SU-DHL-6 (cell line): ENCODE data around the gene PPT2.

Source experiments
- CTCF ChIP-seq: fragments of 200-600 bp; sonication (generic); IDR thresholded peaks from one replicate; pipeline ENCODE4 v1.5.1; 2017; ENCODE audit warnings: antibody characterized with exemption, mild to moderate bottlenecking, low read length, moderate library complexity; ENCODE audit not compliant: insufficient read depth, poor library complexity, severe bottlenecking
- EZH2phosphoT487 ChIP-seq: fragments of 200-600 bp; sonication (generic), shearing (Covaris generic); conservative IDR thresholded peaks from 2 replicates; pipeline ENCODE4 v1.6.1; 2018; ENCODE audit warnings: mild to moderate bottlenecking, antibody characterized with exemption, low read length, moderate library complexity, mixed read lengths

DNA sequence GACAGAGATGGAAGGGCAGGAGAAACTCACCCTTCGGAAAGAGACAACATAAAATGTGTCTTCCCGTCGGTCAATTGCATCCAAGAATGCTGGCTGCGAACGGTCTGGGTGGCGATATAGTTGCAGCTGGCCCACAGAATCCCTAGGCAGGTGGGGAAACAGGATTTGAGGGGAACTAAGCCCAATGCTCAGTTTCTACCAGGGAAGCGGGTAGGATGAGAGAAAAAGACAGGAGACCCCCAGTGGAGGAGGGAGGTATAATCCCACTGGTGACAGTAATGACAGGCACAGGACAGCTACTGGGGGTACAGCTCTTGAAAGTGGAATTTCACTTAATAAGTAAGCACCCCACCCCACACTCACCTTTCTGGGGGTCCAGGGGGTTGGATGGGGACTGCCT, 37.3 kb upstream of the PPT2 start:
- TF ChIP-seq CTCF (no peak), EZH2phosphoT487 (no peak)
